ENCODE results near the gene LPCAT3. TPM values are rescaled to one million over a fixed set of nuclear protein-coding genes. Genes with fewer than 3 reads are reported as not detected.

LPCAT3 gene
- total and polyA plus RNA-seq, 8 donors, result 15.0 to 116 (median 48.2) TPM

DNA sequence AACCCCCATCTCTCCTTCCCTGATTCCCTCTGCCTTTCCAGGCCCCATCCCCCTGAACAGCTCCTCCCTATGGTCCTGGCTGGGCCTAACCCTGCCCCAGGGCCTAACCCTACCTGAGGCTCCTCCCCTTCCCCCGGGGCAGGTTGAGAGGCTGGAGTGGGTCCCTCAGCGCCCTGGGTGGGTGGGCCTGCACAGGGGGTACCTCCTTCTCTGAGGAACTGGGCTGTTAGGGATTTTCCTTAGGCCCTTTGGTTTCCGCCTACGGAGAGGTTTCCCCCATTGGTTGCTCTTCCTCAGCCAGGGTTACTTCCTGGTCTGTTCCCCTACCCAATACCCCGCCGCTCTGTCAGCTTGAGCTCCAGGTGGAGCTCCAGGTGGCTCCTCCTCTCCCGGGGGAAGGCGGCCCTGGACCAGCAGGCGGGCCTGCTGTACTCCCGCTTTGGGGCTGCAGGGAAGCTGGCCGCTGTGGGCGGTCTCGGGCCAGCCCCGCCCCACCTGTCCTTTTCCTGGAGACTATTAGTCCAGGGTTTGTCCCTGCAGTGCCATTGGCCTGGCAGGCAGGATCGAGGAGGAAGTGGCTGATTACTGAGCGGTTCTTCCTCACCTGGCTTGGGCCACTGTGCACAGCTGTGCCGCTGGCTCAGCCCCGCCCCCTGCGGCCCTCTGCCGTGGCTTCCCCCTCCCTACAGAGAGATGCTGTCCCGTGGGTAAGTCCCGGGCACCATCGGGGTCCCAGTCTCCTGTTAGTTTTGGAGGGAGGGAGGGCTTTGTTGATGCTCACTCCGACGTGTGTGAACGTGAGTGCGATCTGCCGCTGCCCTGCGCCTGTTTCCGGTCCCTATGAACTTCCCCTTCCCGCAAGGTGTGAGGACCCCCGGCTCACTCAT is 72.0 kb downstream of the LPCAT3 start:
- Histone ChIP-seq H3K36me3 (peaks cover 6 to 17% (median 15%) of the 10 kb centered on the region in 4 donors), H3K4me1 (peaks cover 27 to 82% (median 52%) of the 10 kb centered on the region in 4 donors), H3K4me3 (peak overlapping the region; percentile 33 to 64 (median 42)), H3K27ac (peak overlapping the region; percentile 90 to 99 (median 97)), H3K27me3 (no peaks in the 10 kb centered on the region), H3K9me3 (no peaks in the 10 kb centered on the region)
- intact Hi-C loops (cut with DNase I; ENCODE audit: low total_unique reads), result loop anchor here (10.0 kb wide), 1 partner anchor 169 kb away; no protein-coding TSS in a partner anchor
- DNase-seq, result peak; percentile 97
- 6 to 21% (median 13%) methylated on average over 30 to 32 of the region's 32 CpGs for WGBS, 5 donors
- TF ChIP-seq EP300 (IDR thresholded peaks at IDR 0.05) (no peak), POLR2A (IDR thresholded peaks at IDR 0.05) (peak in 2 of 4 donors; percentile 69 to 70), POLR2AphosphoS5 (IDR thresholded peaks at IDR 0.05) (peak; percentile 42 to 98 (median 98))
- TF ChIP-seq, protein P1, sequence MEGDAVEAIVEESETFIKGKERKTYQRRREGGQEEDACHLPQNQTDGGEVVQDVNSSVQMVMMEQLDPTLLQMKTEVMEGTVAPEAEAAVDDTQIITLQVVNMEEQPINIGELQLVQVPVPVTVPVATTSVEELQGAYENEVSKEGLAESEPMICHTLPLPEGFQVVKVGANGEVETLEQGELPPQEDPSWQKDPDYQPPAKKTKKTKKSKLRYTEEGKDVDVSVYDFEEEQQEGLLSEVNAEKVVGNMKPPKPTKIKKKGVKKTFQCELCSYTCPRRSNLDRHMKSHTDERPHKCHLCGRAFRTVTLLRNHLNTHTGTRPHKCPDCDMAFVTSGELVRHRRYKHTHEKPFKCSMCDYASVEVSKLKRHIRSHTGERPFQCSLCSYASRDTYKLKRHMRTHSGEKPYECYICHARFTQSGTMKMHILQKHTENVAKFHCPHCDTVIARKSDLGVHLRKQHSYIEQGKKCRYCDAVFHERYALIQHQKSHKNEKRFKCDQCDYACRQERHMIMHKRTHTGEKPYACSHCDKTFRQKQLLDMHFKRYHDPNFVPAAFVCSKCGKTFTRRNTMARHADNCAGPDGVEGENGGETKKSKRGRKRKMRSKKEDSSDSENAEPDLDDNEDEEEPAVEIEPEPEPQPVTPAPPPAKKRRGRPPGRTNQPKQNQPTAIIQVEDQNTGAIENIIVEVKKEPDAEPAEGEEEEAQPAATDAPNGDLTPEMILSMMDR (IDR thresholded peaks at IDR 0.05), result peak in 2 of 7 experiments; percentile 9 to 45

DNA sequence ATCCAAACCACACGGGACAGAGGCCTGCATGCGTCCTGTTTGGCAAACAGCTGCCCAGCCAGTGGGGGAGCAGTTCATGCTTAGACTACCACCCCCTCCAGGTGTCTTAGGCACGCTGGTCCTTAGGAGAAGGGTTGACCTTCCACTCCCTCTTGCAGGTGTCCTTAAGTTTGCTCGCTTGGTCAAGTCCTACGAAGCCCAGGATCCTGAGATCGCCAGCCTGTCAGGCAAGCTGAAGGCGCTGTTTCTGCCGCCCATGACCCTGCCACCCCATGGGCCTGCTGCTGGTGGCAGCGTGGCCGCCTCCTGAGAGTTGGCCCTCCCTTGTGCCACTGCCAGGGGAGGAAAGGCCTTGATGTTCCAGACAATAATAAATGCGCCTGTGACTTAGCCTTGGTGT is 72.7 kb downstream of the LPCAT3 start:
- WGBS, 5 donors, result 36 to 59% (median 48%) methylated on average over 10 to 11 of the region's 11 CpGs
- Histone ChIP-seq H3K4me1 (peaks cover 27 to 82% (median 54%) of the 10 kb centered on the region in 4 donors), H3K36me3 (peaks cover 13 to 24% (median 22%) of the 10 kb centered on the region in 4 donors), H3K27me3 (no peaks in the 10 kb centered on the region), H3K27ac (peak overlapping the region; percentile 90 to 99 (median 97)), H3K4me3 (peak overlapping the region; percentile 39 to 64 (median 52)), H3K9me3 (no peaks in the 10 kb centered on the region)
- no peak for DNase-seq
- intact Hi-C loops (cut with DNase I; ENCODE audit: low total_unique reads), result loop anchor here (10.0 kb wide), 1 partner anchor 169 kb away; no protein-coding TSS in a partner anchor
- TF ChIP-seq, protein P1 (IDR thresholded peaks at IDR 0.05), result no peak
- TF ChIP-seq POLR2A (IDR thresholded peaks at IDR 0.05) (no peak), POLR2AphosphoS5 (IDR thresholded peaks at IDR 0.05) (no peak), EP300 (IDR thresholded peaks at IDR 0.05) (no peak)

DNA sequence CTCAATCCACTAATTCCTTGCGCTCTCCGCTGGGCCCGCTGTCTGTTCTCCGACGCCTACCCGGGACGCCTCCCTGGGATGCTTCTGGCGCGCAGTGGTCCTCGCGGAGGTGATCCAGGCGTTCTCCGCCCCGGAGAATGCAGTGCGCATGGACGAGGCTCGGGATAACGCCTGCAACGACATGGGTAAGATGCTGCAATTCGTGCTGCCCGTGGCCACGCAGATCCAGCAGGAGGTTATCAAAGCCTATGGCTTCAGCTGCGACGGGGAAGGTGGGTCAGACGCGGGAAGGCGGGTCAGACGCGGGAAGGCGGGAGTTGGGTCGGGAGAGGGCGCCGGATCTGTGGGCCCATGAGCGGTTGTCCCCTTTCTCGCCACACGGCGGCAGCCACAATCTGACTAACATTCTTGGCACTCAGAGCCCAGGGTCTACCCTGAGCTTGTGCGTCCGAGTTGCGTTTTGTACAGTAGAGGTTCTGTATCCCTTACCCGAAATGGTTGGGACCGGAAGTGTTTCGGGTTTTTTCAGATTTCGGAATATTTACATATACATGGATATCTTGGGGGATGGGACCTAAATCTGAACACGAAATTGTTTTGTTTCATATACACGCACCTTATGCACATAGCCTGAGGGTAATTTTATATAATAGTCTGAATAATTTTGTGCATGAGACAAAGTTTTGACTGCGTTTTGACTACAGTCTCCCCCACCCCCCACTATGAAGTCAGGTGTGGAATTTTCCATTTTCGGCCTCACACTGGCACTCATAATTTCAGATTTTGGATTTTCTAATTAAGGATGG is 73.7 kb downstream of the LPCAT3 start:
- peak; percentile 95 to 97 for DNase-seq
- intact Hi-C loops (cut with DNase I; ENCODE audit: low total_unique reads), result loop anchor here (10.0 kb wide), 1 partner anchor 170 kb away; no protein-coding TSS in a partner anchor
- TF ChIP-seq EP300 (IDR thresholded peaks at IDR 0.05) (no peak), POLR2AphosphoS5 (IDR thresholded peaks at IDR 0.05) (peak; percentile 74 to 90 (median 85)), POLR2A (IDR thresholded peaks at IDR 0.05) (peak in 1 of 4 donors; percentile 52)
- TF ChIP-seq, protein P1 (IDR thresholded peaks at IDR 0.05), result peak in 6 of 7 experiments; percentile 80 to 96 (median 88)
- no peaks in the 10 kb centered on the region for H3K9me3 ChIP-seq
- peaks cover 27 to 82% (median 56%) of the 10 kb centered on the region in 4 donors for H3K4me1 ChIP-seq
- WGBS, 5 donors, result 1 to 2% (median 2%) methylated on average over 32 to 48 of the region's 48 CpGs
- H3K27ac ChIP-seq, result peak overlapping the region; percentile 91 to 99 (median 97)
- no peaks in the 10 kb centered on the region for H3K27me3 ChIP-seq
- H3K4me3 ChIP-seq, result peak overlapping the region; percentile 56 to 68 (median 62)
- peaks cover 13 to 34% (median 31%) of the 10 kb centered on the region in 4 donors for H3K36me3 ChIP-seq

Measured in stomach (tissue), 9 donors.